ENCODE data around the gene GP9.

The GP9 gene

GRCh38 chr3:129030611-129031010 lies 30.0 kb upstream of the GP9 start:
- no peak for DNase-seq

GRCh38 chr3:129031476-129032215 lies 28.9 kb upstream of the GP9 start:
- no peak for DNase-seq

GRCh38 chr3:129032716-129033115 lies 27.9 kb upstream of the GP9 start:
- DNase-seq, result no peak

GRCh38 chr3:129033151-129033550 lies 27.4 kb upstream of the GP9 start:
- no peak for DNase-seq

- no peak for DNase-seq
These were observed 26.8 kb upstream of the GP9 start for GRCh38 chr3:129033633-129034321.

- DNase-seq, result no peak
These were observed 25.9 kb upstream of the GP9 start for GRCh38 chr3:129034642-129035041.

- peak in 2 of 6 experiments; percentile 9 to 12 for DNase-seq
These were observed 25.0 kb upstream of the GP9 start for GRCh38 chr3:129035360-129036221.

GRCh38 chr3:129036222-129037092 lies 24.1 kb upstream of the GP9 start:
- DNase-seq, result no peak

- DNase-seq, result no peak
These were observed 23.5 kb upstream of the GP9 start for GRCh38 chr3:129037093-129037419.

GRCh38 chr3:129038121-129038855 lies 22.3 kb upstream of the GP9 start:
- DNase-seq, result no peak

- peak in 2 of 6 experiments; percentile 19 to 27 for DNase-seq
These were observed 21.1 kb upstream of the GP9 start for GRCh38 chr3:129039271-129040038.

- DNase-seq, result no peak
These were observed 20.6 kb upstream of the GP9 start for GRCh38 chr3:129040039-129040336.

GRCh38 chr3:129040579-129041300 lies 19.8 kb upstream of the GP9 start:
- DNase-seq, result no peak

- DNase-seq, result peak in 4 of 6 experiments; percentile 29 to 60 (median 32)
These were observed 14.9 kb upstream of the GP9 start for GRCh38 chr3:129045675-129046036.

GRCh38 chr3:129046037-129046731 lies 14.4 kb upstream of the GP9 start:
- DNase-seq, result peak in 2 of 6 experiments; percentile 32 to 60

- no peak for DNase-seq
These were observed 13.6 kb upstream of the GP9 start for GRCh38 chr3:129046732-129047552.

GRCh38 chr3:129047553-129047839 lies 13.1 kb upstream of the GP9 start:
- DNase-seq, result no peak

- no peak for DNase-seq
These were observed 9.9 kb upstream of the GP9 start for GRCh38 chr3:129050556-129051295.
